Activated effector memory CD4-positive, alpha-beta T cell treated with anti-CD3 and anti-CD28 coated beads, Interleukin-2, amount 50 U/mL, for 16 hours (primary cell): ENCODE results near the gene GSG1L.

Experiments
- DNase-seq: peaks from one replicate; pipeline ENCODE4 v3.0.0-alpha.2; 2020

The GSG1L gene

DNA sequence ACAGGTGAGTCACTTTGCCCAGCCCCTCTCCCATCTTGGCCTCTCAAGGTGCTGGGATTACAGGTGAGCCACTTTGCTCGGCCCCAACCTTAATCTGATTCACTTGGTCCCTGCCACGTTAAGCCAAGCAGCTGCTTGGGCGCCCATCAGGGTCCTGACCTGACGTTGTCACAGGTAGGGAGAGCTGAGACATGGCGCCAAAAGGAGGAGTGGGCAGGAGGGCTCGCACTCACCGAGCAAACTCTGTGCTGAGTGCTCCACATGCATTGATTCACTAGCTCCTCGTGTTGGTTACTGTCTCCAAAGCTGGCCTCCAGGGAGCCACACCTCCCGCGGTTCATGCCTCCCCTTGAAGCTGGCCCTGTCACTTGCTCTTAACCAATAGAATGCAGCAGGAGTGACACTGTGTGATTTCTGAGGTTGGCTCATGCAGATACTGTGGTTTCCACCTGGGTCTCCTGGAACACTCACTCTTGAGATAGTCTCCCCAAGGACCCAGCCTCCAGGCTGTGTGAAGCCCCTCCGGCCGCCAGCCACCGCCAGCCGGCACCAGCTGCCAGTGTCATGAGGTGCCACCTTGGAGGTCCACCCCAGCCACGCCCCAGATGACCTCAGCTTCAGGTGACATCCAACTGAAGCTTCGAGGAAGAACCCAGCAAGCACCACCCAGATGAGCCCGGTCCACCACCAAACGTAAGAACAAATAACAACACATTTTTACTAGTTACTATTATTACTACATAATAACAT lies 223.0 kb downstream of the GSG1L start:
- peak; percentile 52 for DNase-seq

DNA sequence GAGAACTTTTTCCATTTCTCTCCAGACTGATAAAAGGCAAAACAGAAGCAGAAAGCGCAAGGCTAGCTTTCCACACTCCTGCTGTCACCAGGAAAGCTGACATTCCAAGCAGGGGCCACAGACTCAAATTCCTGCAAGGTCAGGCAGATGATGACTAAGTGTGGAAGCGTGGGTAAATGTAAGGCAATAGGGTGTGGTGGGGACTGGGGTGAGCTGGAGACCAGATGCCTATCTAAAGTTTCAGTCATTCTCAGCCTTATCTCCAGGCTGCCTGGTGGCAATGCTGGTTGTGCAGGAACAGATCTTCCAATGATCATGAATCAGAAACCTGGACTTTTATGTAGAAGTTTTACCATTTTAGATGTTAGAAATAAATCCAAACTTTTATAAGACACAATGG lies 224.1 kb downstream of the GSG1L start:
- no peak for DNase-seq

DNA sequence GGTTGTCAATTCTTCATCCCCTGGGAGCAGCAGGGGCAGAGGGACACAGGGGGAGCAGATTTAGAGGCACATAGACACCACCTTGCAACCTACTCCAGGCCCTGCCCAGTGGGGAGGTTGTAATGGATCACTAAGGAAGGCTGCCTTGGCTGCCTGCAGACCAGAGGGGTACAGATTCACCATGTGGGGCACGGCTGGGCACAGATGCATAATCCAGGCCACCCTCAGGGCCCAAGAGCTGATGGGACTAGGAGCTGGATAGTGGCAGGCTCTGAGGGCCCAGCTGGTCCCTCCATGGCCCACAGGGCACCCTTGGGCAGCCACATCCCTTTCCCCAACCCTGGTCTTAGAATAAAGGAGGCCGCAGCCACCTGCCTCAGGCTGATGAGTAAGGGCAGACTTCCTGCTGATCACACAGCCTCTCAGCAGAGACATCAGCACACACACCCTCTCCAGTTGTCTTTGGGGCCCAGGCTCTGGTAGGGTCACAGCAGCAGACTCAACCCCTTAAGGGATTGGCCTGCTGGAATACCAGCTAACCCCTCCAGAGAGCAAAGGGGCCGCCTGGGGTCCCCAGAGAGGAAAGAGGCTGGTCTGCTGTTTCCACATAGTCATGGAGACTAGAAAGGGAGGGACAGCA lies 224.9 kb downstream of the GSG1L start:
- DNase-seq = peak; percentile 51

DNA sequence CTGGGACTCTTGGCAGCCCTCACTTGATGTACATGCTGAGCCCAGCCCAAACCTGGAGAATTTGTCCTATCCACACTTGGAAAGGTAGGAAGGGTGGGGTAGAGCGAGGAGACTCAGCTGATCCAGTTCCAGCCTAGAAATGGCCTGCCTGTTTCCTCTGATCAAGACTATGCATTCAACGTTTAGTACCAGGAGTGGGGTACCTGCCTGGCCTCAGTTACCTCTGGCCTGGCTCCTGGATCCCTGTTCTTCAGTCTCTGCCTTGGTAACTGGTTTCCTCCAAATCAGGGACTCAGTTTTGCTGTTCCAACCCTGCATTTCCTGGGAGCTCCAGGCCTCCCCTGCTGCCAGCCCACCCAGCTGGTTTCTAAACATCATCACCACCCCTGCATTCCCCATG lies 233.5 kb downstream of the GSG1L start:
- DNase-seq = no peak

DNA sequence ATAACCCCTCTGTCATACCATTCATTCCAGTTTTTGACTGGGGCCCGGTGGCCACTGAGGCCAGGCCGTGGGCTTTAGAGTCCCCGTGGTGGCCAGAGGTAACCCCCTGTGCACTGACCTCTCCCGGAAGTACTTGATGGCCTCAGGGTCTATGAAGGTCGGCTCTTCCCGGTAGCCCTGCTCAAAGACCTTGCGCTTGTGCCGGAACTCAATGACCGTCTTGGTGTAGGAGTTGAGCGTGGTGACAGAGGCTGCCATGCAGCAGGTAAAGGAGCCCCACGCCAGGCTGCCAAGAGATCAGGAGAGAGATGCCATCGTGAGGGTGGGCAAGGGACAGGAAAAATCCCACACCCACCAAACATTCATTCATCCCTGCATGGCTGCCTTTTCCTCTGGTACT lies 234.8 kb downstream of the GSG1L start:
- peak; percentile 9 for DNase-seq

DNA sequence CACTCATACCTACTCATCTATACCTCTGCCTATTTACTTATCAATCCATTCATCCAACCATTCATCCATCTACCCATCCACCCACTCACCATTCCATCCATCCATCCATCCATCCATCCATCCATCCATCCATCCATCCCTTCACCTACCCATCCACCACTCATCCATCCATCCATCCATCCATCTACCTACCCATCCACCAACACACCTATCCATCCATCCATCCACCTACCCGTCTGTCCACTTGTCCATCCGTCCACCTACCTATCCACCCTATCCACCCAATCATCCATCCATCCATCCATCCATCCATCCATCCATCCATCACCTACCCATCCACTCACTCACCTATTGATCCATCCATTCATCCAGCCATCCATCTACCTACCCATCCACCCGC lies 235.7 kb downstream of the GSG1L start:
- no peak for DNase-seq

DNA sequence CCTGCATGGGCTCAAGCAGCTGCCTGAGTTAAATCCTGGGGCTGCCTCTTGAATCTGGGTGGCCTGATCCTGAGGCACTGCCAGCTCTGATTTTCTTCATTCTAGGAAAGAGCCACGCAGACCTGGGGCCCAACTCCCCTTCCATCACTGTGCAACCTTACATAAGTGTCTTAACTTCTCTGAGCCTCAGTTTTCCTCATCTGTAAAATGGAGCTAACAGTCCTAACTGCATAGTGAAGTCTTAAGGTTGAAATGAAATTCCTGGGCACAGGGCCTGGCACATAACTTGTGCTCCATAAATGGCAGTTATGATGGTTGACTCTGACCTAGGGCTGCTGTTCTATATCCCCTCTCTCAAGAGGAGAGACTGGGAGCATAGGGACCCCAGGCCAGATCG lies 236.6 kb downstream of the GSG1L start:
- DNase-seq = no peak

DNA sequence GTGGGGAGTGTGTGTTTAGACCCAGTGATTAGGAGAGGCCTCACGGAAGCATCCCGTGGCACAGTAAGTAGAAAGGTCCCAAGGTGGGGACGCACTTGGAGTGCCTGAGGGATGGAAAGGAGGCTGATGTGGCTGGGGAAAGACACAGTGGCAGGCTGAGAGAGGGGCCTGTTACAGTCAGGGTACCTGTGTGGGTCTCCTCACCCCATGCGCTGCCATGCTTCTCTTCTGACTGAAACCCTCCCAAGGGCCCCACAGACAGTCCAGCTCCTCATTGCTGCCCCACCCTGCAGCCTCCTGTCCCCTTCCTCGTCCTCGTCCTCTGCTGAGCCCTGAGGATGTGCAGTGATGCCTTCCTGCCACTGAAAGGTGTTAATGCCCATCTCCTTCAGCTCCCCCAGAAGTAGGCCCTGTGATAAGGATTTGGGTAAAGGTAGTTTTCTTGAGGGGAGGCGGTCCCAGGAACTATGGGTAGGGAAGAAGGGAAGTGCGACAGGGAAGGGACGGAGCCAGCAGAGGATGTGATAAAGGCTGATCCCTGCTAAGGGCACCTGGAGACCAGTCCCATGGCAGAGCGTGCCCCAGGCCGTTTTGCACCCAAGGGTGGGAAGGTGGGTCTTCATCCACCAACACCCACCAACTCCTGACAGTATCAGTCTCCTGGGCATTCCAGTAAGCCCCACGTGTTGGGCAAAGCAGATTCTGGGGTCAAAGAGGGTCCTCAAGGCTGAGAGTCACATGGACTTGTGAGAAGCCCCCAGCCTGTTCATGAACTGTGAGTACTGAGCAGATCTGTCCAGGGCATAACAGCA lies 237.2 kb downstream of the GSG1L start:
- peak; percentile 33 for DNase-seq

DNA sequence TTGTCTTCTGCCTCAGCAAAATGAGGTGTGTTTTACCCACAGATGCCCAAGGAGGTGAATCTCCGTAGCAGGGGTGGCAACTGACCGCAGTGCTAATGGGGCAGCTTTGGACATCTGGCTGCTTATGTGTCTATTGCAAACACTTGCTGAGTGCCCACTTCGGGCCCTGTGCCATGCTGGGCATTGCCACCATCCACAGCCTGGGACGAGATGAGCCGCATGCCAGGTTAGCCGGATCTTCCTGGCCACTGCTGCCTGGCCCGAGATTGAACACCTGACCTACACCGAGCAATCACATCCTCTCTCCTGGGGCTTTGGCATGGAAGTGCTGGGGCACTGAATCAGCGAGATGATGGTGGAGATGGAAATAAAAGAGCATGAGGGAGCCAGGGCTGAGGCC lies 238.7 kb downstream of the GSG1L start:
- DNase-seq = peak; percentile 13

DNA sequence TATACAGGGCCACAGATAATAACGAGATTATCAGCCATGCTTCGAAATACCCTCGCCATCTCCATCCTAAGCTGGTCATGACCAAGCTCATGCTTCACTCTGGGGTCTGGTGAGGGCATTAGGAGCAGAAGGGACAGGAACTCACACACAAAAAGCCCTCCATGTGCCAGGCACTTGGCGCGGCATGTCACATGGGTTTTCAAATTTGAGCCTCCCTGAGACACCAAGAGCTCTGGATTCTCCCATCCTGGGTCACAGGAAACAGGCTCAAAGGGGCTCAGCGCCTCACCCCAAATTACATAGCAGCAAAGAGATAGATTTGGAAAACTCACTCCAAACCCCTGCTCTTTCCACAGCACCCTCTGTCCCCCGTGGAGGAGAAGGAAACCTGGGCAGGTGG lies 239.5 kb downstream of the GSG1L start:
- peak; percentile 10 for DNase-seq

DNA sequence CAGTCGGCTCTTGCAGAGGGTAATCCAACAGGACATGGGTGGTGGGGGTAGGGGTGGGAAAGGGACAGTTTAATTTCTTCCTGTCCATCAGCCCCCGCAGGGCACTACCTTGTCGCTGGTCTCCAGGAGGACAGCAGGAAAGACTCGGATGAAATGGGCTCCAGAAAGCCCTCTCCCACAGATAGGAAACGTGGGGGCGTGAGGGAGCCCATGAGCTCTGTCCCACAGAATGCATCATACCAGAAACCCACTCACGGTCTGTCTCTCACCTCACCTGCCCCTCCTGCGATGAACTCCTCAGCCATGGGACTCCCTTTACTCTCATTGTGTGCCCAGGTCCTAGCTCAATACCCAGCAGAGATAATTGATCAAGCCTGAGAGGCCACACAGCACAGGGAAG lies 240.1 kb downstream of the GSG1L start:
- DNase-seq = peak; percentile 50

DNA sequence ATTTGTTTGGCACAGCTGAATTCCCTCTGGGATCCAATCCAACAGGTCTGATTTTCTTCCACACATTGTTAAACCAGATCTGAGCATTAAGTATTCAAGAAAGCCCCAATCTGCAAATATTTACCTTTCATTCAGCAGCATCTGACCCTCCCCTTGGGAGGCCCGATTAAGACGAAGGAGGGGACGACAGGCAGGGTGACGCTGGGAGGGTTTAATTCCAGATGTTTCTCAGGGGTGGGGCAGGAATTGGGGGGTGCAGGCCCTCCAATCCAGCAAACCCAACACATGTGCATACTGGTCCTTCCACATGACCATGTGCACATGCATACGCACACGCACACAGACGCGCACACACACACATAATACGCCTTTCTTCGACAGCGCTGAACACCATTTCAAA lies 240.5 kb downstream of the GSG1L start:
- DNase-seq = peak; percentile 47

DNA sequence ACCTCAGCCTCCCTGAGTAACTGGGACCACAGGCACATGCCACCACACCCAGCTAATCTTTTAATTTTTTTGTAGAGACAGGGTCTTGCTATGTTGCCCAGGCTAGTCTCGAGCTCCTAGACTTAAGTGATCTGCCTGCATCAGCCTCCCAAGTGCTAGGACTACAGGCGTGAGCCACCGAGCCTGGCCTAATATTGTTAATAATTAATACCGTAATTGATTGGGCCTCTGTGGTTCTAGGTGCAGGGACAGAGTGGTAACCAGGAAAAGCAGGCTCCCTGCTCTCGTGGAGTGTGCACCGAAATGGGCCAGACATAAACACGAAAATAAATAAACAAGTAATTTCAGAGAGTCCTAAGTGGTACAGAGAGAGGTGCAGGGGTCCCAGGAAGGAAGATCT lies 241.0 kb downstream of the GSG1L start:
- DNase-seq = peak; percentile 4

DNA sequence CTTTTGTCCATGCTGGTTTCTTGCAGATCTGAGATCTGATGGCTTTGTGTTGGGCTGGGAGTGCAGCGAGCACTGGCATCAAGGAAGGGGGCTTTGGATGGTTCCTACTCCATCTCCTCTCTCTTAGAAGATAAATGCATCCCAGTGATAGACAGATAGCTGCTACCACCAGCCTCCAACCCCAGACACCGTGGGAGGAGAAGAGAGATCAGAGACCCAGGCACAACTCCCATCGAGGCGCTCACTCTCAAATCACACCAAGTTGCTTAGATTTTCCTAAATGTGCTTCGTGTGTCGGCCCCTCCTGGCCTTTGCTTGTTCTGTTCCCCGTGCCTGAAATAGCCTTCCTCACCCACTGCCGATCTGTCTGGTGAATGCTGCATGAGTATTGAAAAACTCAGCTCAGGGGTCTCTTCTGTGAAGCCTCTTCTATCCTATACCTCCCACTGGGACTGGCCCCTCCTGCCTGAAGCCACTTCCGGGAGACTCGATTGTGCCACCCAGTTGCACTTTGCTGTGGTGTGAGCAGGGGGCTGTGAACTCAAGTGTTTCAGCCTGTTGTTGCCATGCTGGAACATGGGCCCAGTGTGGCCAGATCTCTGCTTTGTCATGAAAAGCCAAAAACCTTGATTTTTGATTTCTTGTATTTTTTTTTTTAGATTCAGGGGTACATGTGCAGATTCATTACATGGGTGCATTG lies 242.7 kb downstream of the GSG1L start:
- DNase-seq = peak; percentile 41

DNA sequence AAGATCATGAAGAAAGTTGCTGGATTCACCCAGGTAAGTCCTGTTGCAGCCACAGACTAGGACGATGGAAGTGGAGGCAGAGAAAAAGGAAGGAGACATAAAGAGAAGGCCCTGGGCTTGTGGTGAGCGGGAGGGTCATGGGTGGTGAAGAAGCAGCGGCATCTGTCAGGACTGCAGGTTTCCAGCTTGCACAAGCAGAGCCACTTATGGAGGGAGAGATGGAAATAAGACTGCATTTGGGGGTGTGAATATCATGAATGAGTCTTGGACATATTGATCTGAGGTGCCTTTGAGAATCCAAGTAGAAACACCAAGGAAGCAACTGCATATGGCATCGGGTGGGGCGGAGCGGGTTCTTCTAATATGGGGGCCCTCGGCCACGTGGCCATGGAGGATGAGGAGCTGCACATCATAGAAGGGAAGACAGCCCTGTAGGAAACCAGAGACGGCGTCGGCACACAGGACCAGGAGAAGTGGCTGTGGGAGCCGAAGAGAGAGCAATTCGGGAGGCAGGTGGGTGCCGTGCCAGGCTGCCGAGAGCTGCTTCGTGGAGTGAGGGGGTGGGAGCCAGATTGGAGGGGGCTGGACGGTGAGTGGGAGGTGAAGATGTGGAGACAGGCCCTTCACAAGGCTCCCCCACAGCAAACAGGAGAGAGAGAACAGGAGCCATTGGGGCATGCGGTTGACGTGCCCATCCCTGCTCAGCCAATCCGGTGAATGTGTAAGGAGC lies 243.5 kb downstream of the GSG1L start:
- peak; percentile 54 for DNase-seq

DNA sequence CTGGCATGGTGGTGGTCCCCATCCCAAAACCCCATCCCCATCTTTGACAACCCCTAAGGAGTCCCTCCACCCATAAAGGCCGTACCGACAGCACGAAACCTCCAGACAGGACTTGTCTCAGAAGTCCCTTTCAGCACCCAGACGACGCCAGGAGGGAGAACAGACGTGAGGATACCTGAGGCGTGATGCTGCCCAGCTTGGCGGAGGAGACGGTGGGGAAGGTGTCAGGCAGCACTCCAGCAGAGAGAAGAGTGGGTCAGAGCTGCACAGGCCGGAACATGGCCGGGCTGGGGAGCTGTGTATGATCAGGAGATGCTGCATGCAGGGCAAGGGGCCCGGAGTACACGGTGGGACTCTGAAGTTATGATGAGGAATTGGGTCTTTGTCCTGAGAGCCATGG lies 244.2 kb downstream of the GSG1L start:
- peak; percentile 45 for DNase-seq

DNA sequence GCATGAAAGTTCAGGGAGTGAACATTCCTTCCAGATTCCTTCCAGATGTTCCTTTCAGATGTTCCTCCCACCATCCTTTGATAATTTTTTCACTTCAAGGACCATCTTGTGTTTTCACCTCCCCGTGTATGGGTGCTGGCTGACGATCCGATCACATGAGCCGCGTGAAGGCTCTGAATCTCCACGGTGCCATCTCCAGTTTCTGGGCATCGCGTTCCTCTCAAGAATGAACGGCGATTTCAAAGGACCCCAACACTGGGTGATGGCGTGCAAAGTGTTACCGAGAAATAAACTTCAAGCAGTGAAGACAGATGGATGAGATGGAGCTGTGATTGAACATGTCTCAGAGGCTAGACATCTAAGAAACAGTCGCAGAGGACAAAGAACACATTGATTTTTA lies 245.3 kb downstream of the GSG1L start:
- DNase-seq = peak; percentile 12

DNA sequence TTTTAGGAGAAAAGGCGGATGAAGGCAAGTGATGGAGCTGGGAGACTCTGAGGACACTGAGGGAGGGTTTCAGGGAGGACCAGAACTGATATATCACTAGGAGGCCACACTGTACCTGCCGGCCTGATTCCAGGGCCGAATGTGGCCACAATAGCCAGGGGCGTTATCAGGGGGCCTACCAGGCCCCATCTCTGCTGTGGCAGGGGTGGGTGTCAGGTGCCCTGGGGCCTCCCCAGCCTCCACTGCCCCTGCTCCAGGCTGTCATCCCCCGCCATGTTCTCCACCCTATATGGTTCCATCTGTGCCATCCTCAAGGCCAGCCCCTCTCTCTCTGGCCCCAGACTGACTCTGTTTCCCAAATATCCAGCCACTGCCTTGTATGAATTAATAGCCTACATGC lies 246.5 kb downstream of the GSG1L start:
- peak; percentile 42 for DNase-seq

DNA sequence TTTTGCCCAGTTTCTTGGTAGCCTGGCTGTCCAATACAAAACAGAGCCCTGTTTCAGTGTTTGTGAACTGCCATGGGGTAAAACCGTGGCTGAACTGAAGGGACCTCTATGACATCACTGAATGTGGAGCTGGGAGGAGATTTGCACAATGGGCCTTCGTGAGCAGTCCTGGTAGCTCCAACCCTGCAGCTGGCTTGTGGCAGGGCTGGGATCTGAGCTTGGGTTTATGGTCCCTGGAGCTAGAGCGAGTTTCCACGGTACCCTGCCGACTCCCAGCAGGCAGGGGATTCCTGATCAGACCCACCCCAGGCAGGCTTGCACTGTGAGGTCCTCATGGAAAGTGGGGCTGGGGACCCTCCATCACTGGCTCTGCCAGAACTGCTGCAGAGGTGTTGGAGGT lies 247.0 kb downstream of the GSG1L start:
- DNase-seq = no peak

DNA sequence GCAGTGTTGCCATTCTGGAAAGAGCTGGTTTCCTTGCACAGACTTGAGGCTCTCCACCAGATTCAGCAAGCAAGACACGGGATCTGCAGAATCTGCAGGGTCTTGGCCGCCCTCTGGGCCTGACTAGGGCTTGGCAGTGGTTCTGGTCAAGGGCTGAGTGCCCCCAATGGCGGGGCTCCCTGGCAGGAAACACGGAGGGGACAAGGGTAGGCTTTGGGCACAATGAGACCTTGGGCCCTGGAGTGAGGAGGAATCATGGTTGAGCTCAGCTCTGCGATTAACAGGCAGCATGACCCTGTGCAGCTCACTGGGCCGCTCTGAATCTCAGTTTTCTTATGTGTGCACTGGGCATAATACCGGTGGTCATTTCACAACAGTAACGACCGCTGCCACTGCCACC lies 249.9 kb downstream of the GSG1L start:
- peak; percentile 13 for DNase-seq

DNA sequence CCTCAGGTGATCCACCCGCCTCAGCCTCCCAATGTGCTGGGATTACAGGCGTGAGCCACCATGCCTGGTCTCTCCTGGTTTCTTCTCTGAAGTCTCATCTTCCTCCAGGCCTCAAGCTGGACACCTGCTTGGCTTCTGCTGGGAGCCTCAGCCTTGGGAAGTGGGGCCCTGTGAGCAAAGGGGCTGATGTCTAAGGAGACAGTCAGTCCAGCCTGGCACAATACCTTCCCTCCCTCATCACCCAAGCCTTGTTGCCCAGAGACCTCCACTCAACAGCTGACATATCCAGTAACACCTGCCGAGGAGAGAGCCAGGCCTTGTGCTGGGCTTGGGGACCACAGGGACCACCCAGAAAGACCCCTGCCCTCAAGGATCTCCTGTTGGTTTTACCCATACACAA lies 251.6 kb downstream of the GSG1L start:
- peak; percentile 30 for DNase-seq

DNA sequence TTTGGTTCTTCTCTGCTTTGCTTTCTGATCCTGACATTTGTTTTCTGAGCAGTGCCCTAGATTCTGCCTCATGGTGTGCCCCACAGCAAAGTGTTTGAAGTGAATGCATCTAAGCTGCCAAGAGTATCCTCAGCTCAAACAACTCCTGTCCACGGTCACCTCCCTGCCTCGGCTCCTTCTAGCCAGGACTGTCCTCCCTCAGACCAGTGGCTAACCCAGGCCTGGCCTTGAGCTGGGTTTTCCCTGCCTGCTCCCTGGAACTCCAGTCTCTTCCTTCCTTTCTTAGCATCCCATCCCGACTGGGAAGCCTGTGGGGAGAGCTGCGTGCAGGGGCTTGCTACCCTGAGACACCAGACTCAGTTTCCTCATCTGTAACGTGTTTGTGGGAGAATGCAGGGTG lies 256.5 kb downstream of the GSG1L start:
- DNase-seq = no peak

DNA sequence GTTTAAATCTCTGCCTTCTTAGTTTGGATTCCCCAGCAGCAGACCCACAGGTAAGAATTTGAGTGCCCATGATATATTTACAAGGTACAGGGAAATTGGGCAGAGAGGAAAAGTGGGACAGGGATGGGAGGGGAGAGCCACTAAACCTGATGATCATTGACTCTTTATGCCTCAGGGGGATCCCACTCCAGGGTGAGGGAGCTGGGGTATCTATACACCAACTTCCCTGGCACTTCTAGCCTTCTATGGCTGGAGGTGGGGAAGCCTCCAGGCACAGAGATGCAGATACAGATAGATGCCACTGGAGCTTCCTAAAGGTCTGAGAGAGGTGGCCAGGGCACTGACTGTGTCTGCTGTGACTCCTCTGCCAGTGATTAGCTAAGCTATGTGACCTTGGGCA lies 257.1 kb downstream of the GSG1L start:
- no peak for DNase-seq
